GM18507 (cell line): ENCODE data around the gene KRT80.

ENCODE experiments used
- DNase-seq: peaks from one replicate; pipeline ENCODE4 v3.0.0; 2011; ENCODE audit warnings: low read depth; ENCODE audit not compliant: insufficient read length; ENCODE audit errors: extremely low spot score
- FAIRE-seq: peaks from 2 replicates; lab custom pipeline; 2011; peaks lifted over from hg19 to GRCh38; lab: Jason Lieb, UNC

Gene KRT80

GRCh38 chr12:52185400-52185967 lies 6.3 kb downstream of the KRT80 start:
- FAIRE-seq = no peak
- no peak for DNase-seq

GRCh38 chr12:52184813-52185212 lies 7.0 kb downstream of the KRT80 start:
- FAIRE-seq = no peak
- no peak for DNase-seq

DNA sequence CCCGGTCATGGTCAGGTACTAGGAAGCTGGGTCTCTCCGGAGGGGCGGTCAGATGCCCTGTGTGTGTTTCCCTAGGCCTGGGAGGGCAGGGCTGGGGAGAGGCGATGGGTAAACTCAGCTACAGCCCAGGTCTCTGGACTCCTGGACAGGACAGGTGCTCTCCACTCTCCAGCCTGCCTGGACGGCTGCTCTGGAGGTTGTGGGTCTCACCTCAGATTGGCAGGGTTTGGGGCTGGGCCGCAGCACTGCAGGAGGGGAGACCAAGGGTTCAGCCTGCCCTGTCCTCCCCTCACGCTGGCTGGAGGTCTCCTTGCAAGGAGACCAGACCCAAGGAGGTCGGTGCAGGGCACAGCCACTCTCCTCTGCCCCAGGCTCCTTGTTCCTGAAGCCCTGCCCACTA lies 7.8 kb downstream of the KRT80 start:
- DNase-seq (no peak), FAIRE-seq (no peak)

- FAIRE-seq = no peak
- DNase-seq = no peak
Measured at GRCh38 chr12:52183544-52183910, 8.3 kb downstream of the KRT80 start.

GRCh38 chr12:52182898-52183543 lies 8.8 kb downstream of the KRT80 start:
- DNase-seq = no peak
- no peak for FAIRE-seq

- DNase-seq = no peak
- no peak for FAIRE-seq
Measured at GRCh38 chr12:52182384-52182783, 9.4 kb downstream of the KRT80 start.

GRCh38 chr12:52181746-52182145 lies 10.1 kb downstream of the KRT80 start:
- FAIRE-seq (no peak), DNase-seq (no peak)

DNA sequence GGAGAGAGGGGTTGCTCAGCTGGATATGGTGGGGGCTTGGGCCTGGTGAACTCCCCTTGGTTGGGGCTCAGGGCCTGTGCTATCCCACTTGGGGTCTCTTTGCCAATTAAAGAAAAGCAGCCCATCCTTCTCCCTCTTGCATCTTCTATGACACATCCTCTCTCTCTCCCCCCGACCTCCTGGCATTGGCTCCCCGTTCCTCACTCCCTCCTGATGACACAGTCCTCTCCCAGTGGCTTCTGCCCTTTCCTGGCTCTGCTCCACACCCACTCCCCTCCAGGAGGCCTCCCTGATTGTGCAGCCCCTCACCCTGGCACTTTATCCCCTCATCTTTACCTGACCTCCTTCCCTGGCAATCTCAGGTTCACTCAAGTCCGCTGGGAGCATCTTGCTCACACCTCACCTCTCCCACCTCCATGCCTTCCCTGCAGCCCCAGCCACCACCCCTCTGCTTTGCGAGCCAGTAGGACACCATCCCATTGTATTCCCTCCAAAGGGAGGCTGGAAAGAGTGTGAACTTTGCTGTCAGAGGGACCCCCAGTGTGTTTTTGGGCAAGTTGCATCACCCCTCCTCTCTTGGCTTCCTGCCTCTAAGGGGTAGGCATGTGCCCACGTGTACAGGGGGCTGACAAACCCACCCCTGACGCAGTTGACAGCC lies 10.7 kb downstream of the KRT80 start:
- no peak for DNase-seq
- FAIRE-seq = no peak

DNA sequence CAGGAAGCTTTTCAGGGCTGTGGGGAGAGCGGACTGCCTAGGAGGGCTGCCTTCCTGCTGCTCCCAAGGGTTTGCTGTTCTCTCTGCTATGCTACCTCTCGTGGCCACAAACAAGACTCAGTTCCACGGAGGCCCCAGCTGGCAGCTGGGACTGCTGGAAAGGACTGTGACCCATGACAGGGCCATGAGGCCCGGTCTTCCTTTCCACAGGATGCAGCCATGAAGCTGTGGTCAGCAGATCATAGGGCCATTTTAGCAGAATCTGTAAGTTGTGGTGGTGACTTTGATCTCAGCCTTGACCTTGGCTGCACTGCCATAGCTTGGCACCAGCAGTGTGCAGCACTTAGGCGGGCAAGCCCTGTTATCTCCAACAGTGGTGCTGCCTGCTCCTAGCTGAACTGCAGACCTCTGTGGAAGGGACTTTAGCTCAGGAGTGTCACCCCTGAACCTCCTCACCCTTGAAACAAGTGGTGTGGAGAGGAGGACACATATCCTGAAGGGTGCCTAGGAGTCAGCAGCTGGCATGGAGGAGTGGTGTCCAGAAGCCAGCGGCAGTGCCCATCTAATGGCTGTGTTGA lies 12.3 kb downstream of the KRT80 start:
- no peak for DNase-seq
- FAIRE-seq = no peak

DNA sequence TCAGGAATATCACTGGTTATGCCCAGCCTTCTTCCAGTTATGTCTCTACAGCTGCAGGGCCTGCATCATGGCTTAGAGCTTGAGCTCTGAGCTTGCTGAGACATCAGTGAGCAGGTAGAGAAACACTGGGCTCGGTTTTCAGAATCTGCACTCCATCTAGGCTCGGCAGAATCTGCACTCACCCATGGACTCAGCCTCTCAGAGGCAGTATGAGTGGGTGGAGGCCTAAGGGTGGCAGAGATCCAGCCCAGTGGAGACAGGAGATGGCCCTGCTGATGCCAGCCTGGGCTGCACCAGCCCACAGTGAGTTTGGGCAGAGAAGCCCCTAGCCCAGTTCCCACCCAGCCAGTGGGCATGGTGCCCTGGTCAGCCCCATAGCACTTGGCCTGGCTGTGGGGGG lies 12.8 kb downstream of the KRT80 start:
- DNase-seq (no peak), FAIRE-seq (no peak)

DNA sequence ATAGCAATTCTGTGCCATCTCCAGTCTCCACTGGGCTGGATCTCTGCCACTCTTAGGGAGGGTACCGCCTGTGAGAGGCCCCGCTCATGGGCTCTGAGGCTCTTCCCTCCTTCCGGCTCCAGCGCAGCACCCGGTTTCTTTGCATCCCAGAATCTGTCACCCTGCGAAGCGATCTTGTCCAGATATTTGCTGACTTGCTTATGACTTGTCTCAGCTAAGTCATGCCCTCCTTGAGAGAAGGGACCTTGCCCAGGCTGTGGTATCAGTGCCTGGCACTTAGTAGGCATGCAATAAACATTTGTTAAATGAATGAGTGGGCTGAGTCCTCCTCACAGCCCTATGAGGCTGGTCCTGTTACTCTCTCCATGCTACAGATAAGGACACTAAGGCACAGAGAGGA lies 13.4 kb downstream of the KRT80 start:
- FAIRE-seq = no peak
- DNase-seq = no peak

DNA sequence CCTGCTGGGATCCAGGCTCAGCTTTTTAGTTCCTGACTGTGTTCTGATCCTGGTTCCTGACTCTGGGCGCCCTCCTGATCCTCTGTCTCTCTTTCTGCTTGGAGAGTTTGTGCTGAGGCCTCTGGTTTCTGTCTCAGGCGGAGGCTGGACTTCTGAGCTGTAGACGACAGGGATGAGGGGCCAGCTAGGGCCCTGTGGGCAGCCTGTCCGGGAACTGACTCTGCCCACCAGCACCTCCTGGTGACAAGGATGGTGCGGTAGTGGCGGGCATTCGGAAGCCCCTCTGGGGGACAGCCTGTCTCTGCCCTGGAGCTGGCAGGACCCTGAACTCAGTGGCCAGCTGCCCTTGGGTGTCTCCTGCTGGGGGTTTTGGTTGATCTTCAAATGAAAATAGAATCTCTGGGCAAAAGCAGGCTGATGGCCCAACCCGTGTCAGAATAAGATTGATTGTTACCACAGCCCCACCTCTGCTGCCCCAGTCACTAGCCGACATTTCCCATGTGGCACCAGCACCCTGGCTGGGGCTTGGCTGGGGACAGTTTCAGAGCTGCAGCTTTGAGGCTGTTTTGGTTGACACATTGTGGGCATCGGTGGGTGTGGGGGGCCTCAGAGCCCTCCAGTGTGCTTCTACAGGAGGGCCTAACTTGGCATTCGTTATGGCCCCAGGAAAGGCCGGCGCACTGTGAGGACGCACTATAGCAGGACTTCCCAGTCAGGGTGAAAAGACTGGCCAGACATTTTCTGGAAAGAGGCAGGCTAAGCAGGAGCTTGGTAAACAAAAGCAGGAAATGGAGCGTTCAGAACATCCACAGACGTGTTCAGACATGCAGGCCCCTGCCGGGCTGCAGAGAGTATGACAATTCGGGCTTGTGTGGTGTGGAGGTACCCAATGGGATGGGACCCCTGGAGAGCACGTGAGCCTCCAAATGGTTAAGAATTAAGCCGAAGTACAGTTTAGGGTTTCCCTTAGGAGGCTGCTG lies 16.2 kb downstream of the KRT80 start:
- DNase-seq = no peak
- no peak for FAIRE-seq

DNA sequence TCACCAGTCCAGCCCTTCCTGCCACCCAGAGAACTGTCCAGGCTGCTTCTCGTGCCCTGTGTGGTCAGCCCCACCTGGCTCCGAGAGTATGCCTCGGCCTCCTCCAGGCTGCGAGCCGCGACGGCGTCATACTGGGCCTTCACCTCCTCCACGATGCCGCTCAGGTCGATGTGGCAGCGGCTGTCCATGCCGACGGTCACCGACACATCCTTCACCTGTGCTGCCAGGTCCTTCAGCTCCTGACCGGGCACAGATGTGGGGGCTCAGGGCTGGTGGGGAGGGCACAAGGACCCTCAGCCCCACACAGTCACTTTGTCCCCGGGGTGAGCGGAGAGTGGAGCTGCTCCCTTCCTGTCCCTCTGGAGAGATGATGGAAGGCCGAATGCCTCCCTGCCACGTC lies 18.3 kb downstream of the KRT80 start:
- no peak for DNase-seq
- FAIRE-seq = no peak

GRCh38 chr12:52172956-52173355 lies 18.9 kb downstream of the KRT80 start:
- DNase-seq (no peak), FAIRE-seq (no peak)

GRCh38 chr12:52171950-52172512 lies 19.8 kb downstream of the KRT80 start:
- DNase-seq (no peak), FAIRE-seq (no peak)

DNA sequence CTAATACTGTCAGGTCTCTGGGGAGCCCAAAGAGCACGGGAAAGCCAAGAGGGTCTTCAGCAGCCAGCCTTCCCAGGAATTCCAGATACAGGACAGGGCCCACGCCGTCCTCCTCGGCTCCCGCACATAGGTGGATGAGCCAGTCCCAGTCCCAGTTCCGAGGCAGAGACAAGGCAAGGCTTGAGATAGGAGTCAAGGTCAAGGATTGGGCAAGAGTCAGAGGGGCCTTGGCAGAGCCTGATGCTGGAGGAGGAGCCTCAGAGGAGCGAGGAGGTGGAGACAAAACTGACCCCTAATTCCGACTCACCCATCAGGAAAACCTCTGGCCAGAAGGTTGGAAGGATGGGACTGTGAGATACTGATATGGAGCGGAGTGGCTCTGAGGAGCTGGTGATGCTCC lies 21.0 kb downstream of the KRT80 start:
- FAIRE-seq = no peak
- DNase-seq = no peak

- no peak for DNase-seq
- no peak for FAIRE-seq
Measured at GRCh38 chr12:52169886-52170285, 21.9 kb downstream of the KRT80 start.

DNA sequence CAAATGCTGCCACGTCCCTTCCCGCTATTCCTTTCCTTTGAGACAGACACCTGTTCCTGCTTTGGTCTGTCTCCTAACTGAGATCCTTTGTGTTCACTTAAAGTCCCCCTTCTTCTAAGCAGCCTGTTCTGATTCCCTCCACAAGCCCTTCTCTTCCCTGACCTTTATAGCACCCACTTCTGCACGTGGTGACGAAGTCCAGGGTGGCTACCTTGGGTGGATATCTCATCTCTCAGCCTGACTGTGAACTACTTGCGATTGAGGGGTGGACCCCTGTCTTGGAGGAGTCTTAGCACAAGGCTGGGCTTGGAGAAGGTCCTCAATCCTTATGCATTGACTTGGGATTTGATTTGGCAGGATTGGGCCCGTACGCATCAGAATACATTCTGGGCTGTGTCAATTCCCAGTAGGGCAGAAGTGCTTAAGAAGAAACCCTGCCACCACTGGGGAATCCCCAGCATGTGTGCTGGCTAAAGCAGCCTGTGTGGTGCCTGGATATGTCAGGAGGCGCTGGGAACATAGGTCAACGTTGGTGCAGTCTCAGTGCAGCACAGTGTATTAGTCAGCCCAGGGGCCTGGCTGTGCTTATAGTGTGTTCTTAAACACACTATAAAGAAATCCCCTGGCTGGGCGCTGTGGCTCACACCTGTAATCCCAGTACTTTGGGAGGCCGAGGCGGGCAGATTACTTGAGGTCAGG lies 23.6 kb downstream of the KRT80 start:
- no peak for FAIRE-seq
- no peak for DNase-seq

- DNase-seq = no peak
- FAIRE-seq = no peak
Measured at GRCh38 chr12:52167526-52167925, 24.3 kb downstream of the KRT80 start.
